ENCODE measurements around the gene TGFBR1. TPM values are rescaled to one million over a fixed set of nuclear protein-coding genes. Genes with fewer than 3 reads are reported as not detected.

The TGFBR1 gene
- total RNA-seq, 1 donor from 2014 or later: 203 TPM

GRCh38 chr9:99076483-99077171 lies 28.3 kb upstream of the TGFBR1 start:
- Histone ChIP-seq H3K27me3 (ENCODE audit: insufficient read depth, low read length) (no peaks in the 10 kb centered on the region), H3K27ac (ENCODE audit: low read depth, low read length) (no peak overlapping the region), H3K36me3 (ENCODE audit: insufficient read depth, low read length) (no peaks in the 10 kb centered on the region), H3K9me3 (ENCODE audit: insufficient read depth, low read depth, low read length) (no peaks in the 10 kb centered on the region), H3K9ac (ENCODE audit: low read length) (no peak overlapping the region), H2AFZ (ENCODE audit: low read depth, low read length) (no peak overlapping the region), H3K4me1 (ENCODE audit: insufficient read depth, low read length) (peaks cover 16% of the 10 kb centered on the region), H3K79me2 (ENCODE audit: insufficient read depth, low read length) (no peaks in the 10 kb centered on the region), H3K4me3 (ENCODE audit: insufficient read depth, low read depth, low read length) (no peak overlapping the region), H4K20me1 (ENCODE audit: insufficient read depth, low read length) (no peaks in the 10 kb centered on the region), H3K4me2 (ENCODE audit: low read length) (no peak overlapping the region)
- H3K4me1 Mint-ChIP-seq (ENCODE audit: low read depth, unreplicated experiment): peaks cover 19% of the 10 kb centered on the region
- peaks cover 5% of the 10 kb centered on the region for H3K36me3 Mint-ChIP-seq (ENCODE audit: low read depth, unreplicated experiment)
- FAIRE-seq (no peak), DNase-seq (ENCODE audit: low read depth) (no peak)
- H3K4me3 Mint-ChIP-seq (ENCODE audit: unreplicated experiment): no peak overlapping the region
- H3K9me3 Mint-ChIP-seq (ENCODE audit: unreplicated experiment): peaks cover 4% of the 10 kb centered on the region
- no peak for TF ChIP-seq EZH2 (IDR thresholded peaks at IDR 0.05; ENCODE audit: insufficient read depth, low read length)
- no peak for TF ChIP-seq CTCF (IDR thresholded peaks at IDR 0.05; ENCODE audit: insufficient read depth, low read depth, low read length)
- H3K27ac Mint-ChIP-seq (ENCODE audit: unreplicated experiment): no peak overlapping the region
- peaks cover 2% of the 10 kb centered on the region for H3K27me3 Mint-ChIP-seq (ENCODE audit: low read depth, unreplicated experiment)

GRCh38 chr9:99078717-99079116 lies 26.2 kb upstream of the TGFBR1 start:
- Histone ChIP-seq H3K4me3 (ENCODE audit: insufficient read depth, low read depth, low read length) (no peak overlapping the region), H3K27ac (ENCODE audit: low read depth, low read length) (no peak overlapping the region), H3K4me2 (ENCODE audit: low read length) (no peak overlapping the region), H3K27me3 (ENCODE audit: insufficient read depth, low read length) (peaks cover 4% of the 10 kb centered on the region), H4K20me1 (ENCODE audit: insufficient read depth, low read length) (no peaks in the 10 kb centered on the region), H3K36me3 (ENCODE audit: insufficient read depth, low read length) (no peaks in the 10 kb centered on the region), H3K9me3 (ENCODE audit: insufficient read depth, low read depth, low read length) (no peaks in the 10 kb centered on the region), H3K4me1 (ENCODE audit: insufficient read depth, low read length) (peaks cover 9% of the 10 kb centered on the region), H2AFZ (ENCODE audit: low read depth, low read length) (no peak overlapping the region), H3K9ac (ENCODE audit: low read length) (no peak overlapping the region), H3K79me2 (ENCODE audit: insufficient read depth, low read length) (no peaks in the 10 kb centered on the region)
- Mint-ChIP-seq H3K4me1 (ENCODE audit: low read depth, unreplicated experiment) (peaks cover 23% of the 10 kb centered on the region), H3K4me3 (ENCODE audit: unreplicated experiment) (no peak overlapping the region), H3K27me3 (ENCODE audit: low read depth, unreplicated experiment) (peaks cover 2% of the 10 kb centered on the region), H3K9me3 (ENCODE audit: unreplicated experiment) (peaks cover 2% of the 10 kb centered on the region), H3K27ac (ENCODE audit: unreplicated experiment) (no peak overlapping the region), H3K36me3 (ENCODE audit: low read depth, unreplicated experiment) (no peaks in the 10 kb centered on the region)
- TF ChIP-seq CTCF (IDR thresholded peaks at IDR 0.05; ENCODE audit: insufficient read depth, low read depth, low read length): no peak
- no peak for TF ChIP-seq EZH2 (IDR thresholded peaks at IDR 0.05; ENCODE audit: insufficient read depth, low read length)
- FAIRE-seq: no peak
- DNase-seq (ENCODE audit: low read depth): no peak

GRCh38 chr9:99079542-99079941 lies 25.4 kb upstream of the TGFBR1 start:
- Mint-ChIP-seq H3K27me3 (ENCODE audit: low read depth, unreplicated experiment) (peaks cover 2% of the 10 kb centered on the region), H3K9me3 (ENCODE audit: unreplicated experiment) (peaks cover 2% of the 10 kb centered on the region), H3K27ac (ENCODE audit: unreplicated experiment) (no peak overlapping the region), H3K36me3 (ENCODE audit: low read depth, unreplicated experiment) (no peaks in the 10 kb centered on the region), H3K4me3 (ENCODE audit: unreplicated experiment) (no peak overlapping the region), H3K4me1 (ENCODE audit: low read depth, unreplicated experiment) (peaks cover 23% of the 10 kb centered on the region)
- Histone ChIP-seq H3K9me3 (ENCODE audit: insufficient read depth, low read depth, low read length) (no peaks in the 10 kb centered on the region), H3K4me2 (ENCODE audit: low read length) (no peak overlapping the region), H3K79me2 (ENCODE audit: insufficient read depth, low read length) (no peaks in the 10 kb centered on the region), H3K27ac (ENCODE audit: low read depth, low read length) (no peak overlapping the region), H3K4me3 (ENCODE audit: insufficient read depth, low read depth, low read length) (no peak overlapping the region), H3K36me3 (ENCODE audit: insufficient read depth, low read length) (no peaks in the 10 kb centered on the region), H4K20me1 (ENCODE audit: insufficient read depth, low read length) (no peaks in the 10 kb centered on the region), H3K27me3 (ENCODE audit: insufficient read depth, low read length) (peaks cover 4% of the 10 kb centered on the region), H3K4me1 (ENCODE audit: insufficient read depth, low read length) (peaks cover 9% of the 10 kb centered on the region), H2AFZ (ENCODE audit: low read depth, low read length) (no peak overlapping the region), H3K9ac (ENCODE audit: low read length) (no peak overlapping the region)
- no peak for FAIRE-seq
- DNase-seq (ENCODE audit: low read depth): no peak
- TF ChIP-seq CTCF (IDR thresholded peaks at IDR 0.05; ENCODE audit: insufficient read depth, low read depth, low read length) (no peak), EZH2 (IDR thresholded peaks at IDR 0.05; ENCODE audit: insufficient read depth, low read length) (no peak)
